Measurements from ENCODE around the gene CDK14. TPM values are rescaled to one million over a fixed set of nuclear protein-coding genes. Genes with fewer than 3 reads are reported as not detected.

CDK14 gene
- total and polyA plus RNA-seq, 2 donors (not counting 1 experiment from before 2014, with no cell fraction given) = 23.6 to 41.1 TPM

DNA sequence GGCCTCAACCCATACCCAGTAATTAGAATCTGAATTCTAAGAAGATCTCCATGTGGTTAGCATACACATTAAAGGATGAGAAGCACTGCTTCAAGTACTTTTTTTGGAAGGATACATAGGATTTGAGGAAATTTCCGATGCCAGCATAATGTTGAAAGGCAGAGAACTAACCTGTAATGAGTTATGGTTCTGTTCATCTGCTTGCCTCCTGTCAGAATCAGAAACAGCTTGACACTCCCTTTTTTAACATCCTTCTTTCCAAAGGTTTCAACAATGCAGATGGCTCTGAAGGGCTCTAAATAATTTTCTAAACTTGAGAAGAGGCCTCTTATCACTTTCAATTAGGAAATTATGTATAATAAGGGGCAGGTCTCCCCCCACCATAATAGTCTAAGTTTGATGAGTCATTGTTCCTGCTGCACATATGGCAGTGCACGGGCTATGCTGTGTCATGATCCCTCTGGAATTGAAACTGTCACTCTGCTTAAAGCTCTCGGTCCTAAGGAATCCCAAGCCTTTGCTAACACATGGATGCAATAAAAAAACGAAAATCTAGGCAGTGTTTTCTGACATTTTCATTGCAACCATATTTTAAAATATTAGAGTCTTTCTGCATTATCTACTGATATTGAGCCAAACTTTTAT, 376.9 kb downstream of the CDK14 start:
- Histone ChIP-seq H3K79me2 (ENCODE audit: control insufficient read depth, insufficient read depth, low read length) (no peaks in the 10 kb centered on the region), H3K4me3 (replicated peaks in 1 of 4; ENCODE audit: control extremely low read depth in 1 of 4, insufficient read depth in 1 of 4, low read depth in 3 of 4, low read length in 4 of 4) (no peak overlapping the region), H3K27ac (ENCODE audit: insufficient read depth, low read length) (no peak overlapping the region), H4K20me1 (ENCODE audit: control insufficient read depth, extremely low read depth, insufficient read depth, low read length) (no peaks in the 10 kb centered on the region), H3K9ac (ENCODE audit: insufficient read depth, low read length) (no peak overlapping the region), H2AFZ (ENCODE audit: low read length) (no peak overlapping the region), H3K4me1 (ENCODE audit: control insufficient read depth, extremely low read depth, insufficient read depth, low read length) (no peaks in the 10 kb centered on the region), H3K4me2 (ENCODE audit: extremely low read depth, insufficient read depth, low read length) (no peak overlapping the region), H3K9me3 (ENCODE audit: control insufficient read depth, insufficient read depth, low read depth, low read length) (no peaks in the 10 kb centered on the region), H3K36me3 (ENCODE audit: control insufficient read depth, insufficient read depth, low read length) (no peaks in the 10 kb centered on the region), H3K27me3 (ENCODE audit: control insufficient read depth, insufficient read depth, low read length) (no peaks in the 10 kb centered on the region)
- TF ChIP-seq CTCF (conservative IDR thresholded peaks at IDR 0.05 in 1 of 2, IDR thresholded peaks at IDR 0.05 in 1 of 2; ENCODE audit: low read depth in 1 of 2, low read length in 2 of 2) (no peak), EZH2 (IDR thresholded peaks at IDR 0.05; ENCODE audit: low read length, missing control alignments) (no peak)
- DNase-seq (ENCODE audit: low read depth in 2 of 2) = peak; percentile 5 to 24

GRCh38 chr7:90977056-90977455, 380.9 kb downstream of the CDK14 start:
- no peaks in the 10 kb centered on the region for H3K4me1 ChIP-seq (ENCODE audit: control insufficient read depth, extremely low read depth, insufficient read depth, low read length)
- no peak overlapping the region for H3K4me2 ChIP-seq (ENCODE audit: extremely low read depth, insufficient read depth, low read length)
- TF ChIP-seq EZH2 (IDR thresholded peaks at IDR 0.05; ENCODE audit: low read length, missing control alignments) (no peak), CTCF (conservative IDR thresholded peaks at IDR 0.05 in 1 of 2, IDR thresholded peaks at IDR 0.05 in 1 of 2; ENCODE audit: low read depth in 1 of 2, low read length in 2 of 2) (no peak)
- H3K9me3 ChIP-seq (ENCODE audit: control insufficient read depth, insufficient read depth, low read depth, low read length) = no peaks in the 10 kb centered on the region
- no peak overlapping the region for H2AFZ ChIP-seq (ENCODE audit: low read length)
- no peaks in the 10 kb centered on the region for H3K36me3 ChIP-seq (ENCODE audit: control insufficient read depth, insufficient read depth, low read length)
- no peaks in the 10 kb centered on the region for H3K27me3 ChIP-seq (ENCODE audit: control insufficient read depth, insufficient read depth, low read length)
- H3K9ac ChIP-seq (ENCODE audit: insufficient read depth, low read length) = no peak overlapping the region
- no peaks in the 10 kb centered on the region for H4K20me1 ChIP-seq (ENCODE audit: control insufficient read depth, extremely low read depth, insufficient read depth, low read length)
- H3K4me3 ChIP-seq (replicated peaks in 1 of 4; ENCODE audit: control extremely low read depth in 1 of 4, insufficient read depth in 1 of 4, low read depth in 3 of 4, low read length in 4 of 4) = no peak overlapping the region
- no peaks in the 10 kb centered on the region for H3K79me2 ChIP-seq (ENCODE audit: control insufficient read depth, insufficient read depth, low read length)
- DNase-seq (ENCODE audit: low read depth in 2 of 2) = no peak
- H3K27ac ChIP-seq (ENCODE audit: insufficient read depth, low read length) = no peak overlapping the region

DNA sequence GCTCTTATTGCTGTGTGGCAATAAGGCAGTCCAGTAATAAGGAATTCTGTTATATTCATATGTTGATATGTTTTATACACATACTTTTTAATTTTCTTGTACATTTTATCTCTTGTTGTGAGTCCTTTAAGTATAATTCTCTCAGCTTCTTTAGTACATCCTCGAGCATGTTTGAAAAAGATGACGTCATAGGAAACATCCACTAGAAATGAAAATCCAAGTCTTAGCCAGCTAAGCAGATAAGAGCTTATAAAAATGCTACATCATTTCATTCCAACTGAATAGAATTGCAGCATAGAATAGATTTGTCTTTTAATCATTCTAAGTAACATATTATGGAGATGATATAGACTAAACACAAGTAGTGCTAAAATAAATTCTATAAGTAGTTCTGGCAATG, 384.4 kb downstream of the CDK14 start:
- Histone ChIP-seq H3K27me3 (ENCODE audit: control insufficient read depth, insufficient read depth, low read length) (no peaks in the 10 kb centered on the region), H3K4me1 (ENCODE audit: control insufficient read depth, extremely low read depth, insufficient read depth, low read length) (no peaks in the 10 kb centered on the region), H3K27ac (ENCODE audit: insufficient read depth, low read length) (no peak overlapping the region), H3K4me2 (ENCODE audit: extremely low read depth, insufficient read depth, low read length) (no peak overlapping the region), H2AFZ (ENCODE audit: low read length) (no peak overlapping the region), H4K20me1 (ENCODE audit: control insufficient read depth, extremely low read depth, insufficient read depth, low read length) (no peaks in the 10 kb centered on the region), H3K36me3 (ENCODE audit: control insufficient read depth, insufficient read depth, low read length) (no peaks in the 10 kb centered on the region), H3K4me3 (replicated peaks in 1 of 4; ENCODE audit: control extremely low read depth in 1 of 4, insufficient read depth in 1 of 4, low read depth in 3 of 4, low read length in 4 of 4) (no peak overlapping the region), H3K79me2 (ENCODE audit: control insufficient read depth, insufficient read depth, low read length) (no peaks in the 10 kb centered on the region), H3K9me3 (ENCODE audit: control insufficient read depth, insufficient read depth, low read depth, low read length) (no peaks in the 10 kb centered on the region), H3K9ac (ENCODE audit: insufficient read depth, low read length) (no peak overlapping the region)
- TF ChIP-seq EZH2 (IDR thresholded peaks at IDR 0.05; ENCODE audit: low read length, missing control alignments) (no peak), CTCF (conservative IDR thresholded peaks at IDR 0.05 in 1 of 2, IDR thresholded peaks at IDR 0.05 in 1 of 2; ENCODE audit: low read depth in 1 of 2, low read length in 2 of 2) (no peak)
- DNase-seq (ENCODE audit: low read depth in 2 of 2) = peak in 1 of 2 donors; percentile 30

Data from fibroblast of lung (primary cell).